MM.1S (cell line): ENCODE results near the gene ANKK1.

Source experiments
- DNase-seq: peaks from one replicate; pipeline ENCODE4 v3.0.0-alpha.2; 2015
- H2AFZ ChIP-seq: fragments of 300-600 bp; sonication (generic); 2 replicates; pipeline ENCODE4 v1.6.0; 2016; ENCODE audit warnings: antibody characterized with exemption, low read length
- H3F3A ChIP-seq: fragments of 300-600 bp; sonication (generic); 2 replicates; pipeline ENCODE4 v1.6.1; 2016; ENCODE audit warnings: mild to moderate bottlenecking, antibody characterized with exemption, low read length, moderate library complexity, mixed read lengths; ENCODE audit not compliant: insufficient read depth
- H3K27ac ChIP-seq: fragments of 300-600 bp; sonication (generic); 2 replicates; pipeline ENCODE4 v1.5.1; 2016; ENCODE audit warnings: mild to moderate bottlenecking, low read length
- H3K27me3 ChIP-seq: fragments of 300-600 bp; sonication (generic); replicated peaks from 2 replicates; pipeline ENCODE4 v1.6.0; 2016; ENCODE audit warnings: low read length; ENCODE audit not compliant: insufficient read depth
- H3K36me3 ChIP-seq: fragments of 300-600 bp; sonication (generic); replicated peaks from 2 replicates; pipeline ENCODE4 v1.6.1; 2016; ENCODE audit warnings: mild to moderate bottlenecking, low read length, mixed read lengths; ENCODE audit not compliant: insufficient read depth
- H3K4me1 ChIP-seq: fragments of 300-600 bp; sonication (generic); 2 replicates; pipeline ENCODE4 v1.6.1; 2016; ENCODE audit warnings: low read length, mixed read lengths
- H3K4me2 ChIP-seq: fragments of 300-600 bp; sonication (generic); 2 replicates; pipeline ENCODE4 v1.6.0; 2016; ENCODE audit warnings: low read depth, low read length
- H3K4me3 ChIP-seq: fragments of 300-600 bp; sonication (generic); 2 replicates; pipeline ENCODE4 v1.5.1; 2016; ENCODE audit warnings: low read length, mixed read lengths
- H3K79me2 ChIP-seq: fragments of 300-600 bp; sonication (generic); 2 replicates; pipeline ENCODE4 v1.6.1; 2016; ENCODE audit warnings: mixed run types, low read length, mixed read lengths
- H3K9ac ChIP-seq: fragments of 300-600 bp; sonication (generic); 2 replicates; pipeline ENCODE4 v1.6.1; 2016; ENCODE audit warnings: low read length, mixed read lengths
- H3K9me2 ChIP-seq: fragments of 300-600 bp; sonication (generic); replicated peaks from 2 replicates; pipeline ENCODE4 v1.6.1; 2016; ENCODE audit warnings: mild to moderate bottlenecking, low read length, mixed read lengths; ENCODE audit not compliant: insufficient read depth
- H3K9me3 ChIP-seq: fragments of 300-600 bp; sonication (generic); replicated peaks from 2 replicates; pipeline ENCODE4 v1.6.1; 2016; ENCODE audit warnings: mild to moderate bottlenecking, low read length, mixed read lengths; ENCODE audit not compliant: insufficient read depth
- H4K20me1 ChIP-seq: fragments of 300-600 bp; sonication (generic); 2 replicates; pipeline ENCODE4 v1.6.1; 2016; ENCODE audit warnings: mild to moderate bottlenecking, low read length, moderate library complexity, mixed read lengths; ENCODE audit not compliant: insufficient read depth
- CTCF ChIP-seq: fragments of 300-600 bp; sonication (generic); IDR thresholded peaks from 2 replicates; pipeline ENCODE4 v1.5.1; 2016; ENCODE audit warnings: antibody characterized with exemption, low read length, mixed read lengths
- EZH2 ChIP-seq: fragments of 300-600 bp; sonication (generic); optimal IDR thresholded peaks from 2 replicates; pipeline ENCODE3; 2017; ENCODE audit warnings: low read depth, mild to moderate bottlenecking, antibody characterized with exemption, low read length, mixed read lengths
- EZH2phosphoT487 ChIP-seq: fragments of 300-600 bp; sonication (generic); IDR thresholded peaks from 2 replicates; pipeline ENCODE4 v1.6.1; 2018; ENCODE audit warnings: antibody characterized with exemption, low read length

Gene ANKK1

GRCh38 chr11:113382121-113382520 lies 5.5 kb upstream of the ANKK1 start:
- no peaks in the 10 kb centered on the region for H3K27me3 ChIP-seq
- H3K9me2 ChIP-seq, result no peaks in the 10 kb centered on the region
- no peaks in the 10 kb centered on the region for H4K20me1 ChIP-seq
- H3F3A ChIP-seq, result no peaks in the 10 kb centered on the region
- no peak overlapping the region for H3K27ac ChIP-seq
- no peak overlapping the region for H3K9ac ChIP-seq
- no peaks in the 10 kb centered on the region for H3K79me2 ChIP-seq
- no peak overlapping the region for H2AFZ ChIP-seq
- DNase-seq, result no peak
- no peak overlapping the region for H3K4me3 ChIP-seq
- no peaks in the 10 kb centered on the region for H3K4me1 ChIP-seq
- H3K36me3 ChIP-seq, result no peaks in the 10 kb centered on the region
- TF ChIP-seq CTCF, result no peak
- TF ChIP-seq EZH2, result no peak
- no peak for TF ChIP-seq EZH2phosphoT487
- H3K9me3 ChIP-seq, result no peaks in the 10 kb centered on the region
- H3K4me2 ChIP-seq, result no peak overlapping the region

- Histone ChIP-seq H3K9ac (no peak overlapping the region), H3K27ac (no peak overlapping the region), H3K4me2 (no peak overlapping the region), H2AFZ (no peak overlapping the region), H3K79me2 (no peaks in the 10 kb centered on the region), H3K27me3 (no peaks in the 10 kb centered on the region), H3K36me3 (no peaks in the 10 kb centered on the region), H3F3A (no peaks in the 10 kb centered on the region), H3K4me1 (no peaks in the 10 kb centered on the region), H3K9me3 (no peaks in the 10 kb centered on the region), H3K9me2 (no peaks in the 10 kb centered on the region), H4K20me1 (no peaks in the 10 kb centered on the region), H3K4me3 (no peak overlapping the region)
- TF ChIP-seq CTCF (no peak), EZH2 (no peak), EZH2phosphoT487 (no peak)
- DNase-seq, result no peak
Observed at GRCh38 chr11:113384551-113384950, 3.0 kb upstream of the ANKK1 start.

GRCh38 chr11:113385749-113386148 lies 1.8 kb upstream of the ANKK1 start:
- Histone ChIP-seq H3K9ac (no peak overlapping the region), H3K36me3 (no peaks in the 10 kb centered on the region), H3K4me1 (no peaks in the 10 kb centered on the region), H3F3A (no peaks in the 10 kb centered on the region), H4K20me1 (no peaks in the 10 kb centered on the region), H3K9me3 (no peaks in the 10 kb centered on the region), H3K79me2 (no peaks in the 10 kb centered on the region), H2AFZ (no peak overlapping the region), H3K4me3 (no peak overlapping the region), H3K9me2 (no peaks in the 10 kb centered on the region), H3K27me3 (no peaks in the 10 kb centered on the region), H3K4me2 (no peak overlapping the region), H3K27ac (no peak overlapping the region)
- TF ChIP-seq EZH2 (no peak), EZH2phosphoT487 (no peak), CTCF (no peak)
- no peak for DNase-seq
